C4-2B (cell line): ENCODE data around the gene NAV3.

Experiments used
- H3K27ac ChIP-seq: fragments of 450-650 bp; 2 replicates; pipeline ENCODE4 v1.5.1; 2017
- ZFX ChIP-seq: fragments of 450-650 bp; IDR thresholded peaks from 2 replicates; pipeline ENCODE4 v1.6.1; 2017
- TF ChIP-seq, protein P1 (sequence below): fragments of 450-650 bp; conservative IDR thresholded peaks from 2 replicates; pipeline ENCODE4 v1.5.1; 2017; ENCODE audit warnings: mild to moderate bottlenecking

NAV3 gene

GRCh38 chr12:77998236-77998786 is 167.6 kb downstream of the NAV3 start:
- no peak overlapping the region for H3K27ac ChIP-seq
- TF ChIP-seq, protein P1, sequence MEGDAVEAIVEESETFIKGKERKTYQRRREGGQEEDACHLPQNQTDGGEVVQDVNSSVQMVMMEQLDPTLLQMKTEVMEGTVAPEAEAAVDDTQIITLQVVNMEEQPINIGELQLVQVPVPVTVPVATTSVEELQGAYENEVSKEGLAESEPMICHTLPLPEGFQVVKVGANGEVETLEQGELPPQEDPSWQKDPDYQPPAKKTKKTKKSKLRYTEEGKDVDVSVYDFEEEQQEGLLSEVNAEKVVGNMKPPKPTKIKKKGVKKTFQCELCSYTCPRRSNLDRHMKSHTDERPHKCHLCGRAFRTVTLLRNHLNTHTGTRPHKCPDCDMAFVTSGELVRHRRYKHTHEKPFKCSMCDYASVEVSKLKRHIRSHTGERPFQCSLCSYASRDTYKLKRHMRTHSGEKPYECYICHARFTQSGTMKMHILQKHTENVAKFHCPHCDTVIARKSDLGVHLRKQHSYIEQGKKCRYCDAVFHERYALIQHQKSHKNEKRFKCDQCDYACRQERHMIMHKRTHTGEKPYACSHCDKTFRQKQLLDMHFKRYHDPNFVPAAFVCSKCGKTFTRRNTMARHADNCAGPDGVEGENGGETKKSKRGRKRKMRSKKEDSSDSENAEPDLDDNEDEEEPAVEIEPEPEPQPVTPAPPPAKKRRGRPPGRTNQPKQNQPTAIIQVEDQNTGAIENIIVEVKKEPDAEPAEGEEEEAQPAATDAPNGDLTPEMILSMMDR: no peak
- no peak for TF ChIP-seq ZFX

DNA sequence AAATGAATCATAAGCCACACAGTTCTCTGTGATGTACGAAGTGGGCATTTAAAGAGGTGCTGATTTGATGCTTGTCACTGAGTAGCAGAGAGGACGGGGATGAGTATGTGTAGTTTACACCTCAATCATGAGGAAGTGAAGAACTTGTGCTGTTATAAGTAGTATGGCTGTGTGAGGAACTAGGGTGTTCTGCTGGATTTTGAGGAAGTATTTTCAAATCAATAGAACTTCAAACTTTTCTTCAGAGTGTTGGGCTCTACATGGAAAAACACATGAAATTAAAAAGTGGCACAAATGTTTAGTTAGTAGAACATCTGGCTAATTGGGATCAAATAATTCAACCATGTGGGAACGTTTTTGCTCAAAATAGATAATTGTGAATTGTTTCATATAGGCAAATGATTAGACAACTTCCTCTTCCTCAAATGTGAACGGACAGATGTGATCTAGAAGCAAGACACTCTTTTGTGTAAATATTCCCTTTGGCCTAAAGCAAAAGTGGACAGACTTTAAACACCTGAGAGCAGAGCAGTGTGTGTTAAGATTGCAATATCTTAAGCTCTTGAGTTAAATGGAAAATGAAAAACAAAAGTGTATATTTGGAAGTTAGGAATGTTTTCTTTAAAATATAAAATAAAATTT is 168.5 kb downstream of the NAV3 start:
- H3K27ac ChIP-seq: no peak overlapping the region

GRCh38 chr12:78002878-78003277 is 172.2 kb downstream of the NAV3 start:
- H3K27ac ChIP-seq: no peak overlapping the region
- TF ChIP-seq, protein P1: peak; percentile 39
- no peak for TF ChIP-seq ZFX

More for the DNA sequence above, 168.5 kb downstream of the NAV3 start:
- TF ChIP-seq ZFX: no peak
- TF ChIP-seq, protein P1: no peak

GRCh38 chr12:78004249-78005093 is 173.8 kb downstream of the NAV3 start:
- no peak overlapping the region for H3K27ac ChIP-seq
- TF ChIP-seq ZFX: no peak
- TF ChIP-seq, protein P1: no peak

GRCh38 chr12:78005094-78005492 is 174.4 kb downstream of the NAV3 start:
- no peak for TF ChIP-seq ZFX
- TF ChIP-seq, protein P1: no peak
- no peak overlapping the region for H3K27ac ChIP-seq

- H3K27ac ChIP-seq: no peak overlapping the region
- TF ChIP-seq ZFX: no peak
- TF ChIP-seq, protein P1: no peak
Observed at GRCh38 chr12:78007173-78007572, 176.5 kb downstream of the NAV3 start.

DNA sequence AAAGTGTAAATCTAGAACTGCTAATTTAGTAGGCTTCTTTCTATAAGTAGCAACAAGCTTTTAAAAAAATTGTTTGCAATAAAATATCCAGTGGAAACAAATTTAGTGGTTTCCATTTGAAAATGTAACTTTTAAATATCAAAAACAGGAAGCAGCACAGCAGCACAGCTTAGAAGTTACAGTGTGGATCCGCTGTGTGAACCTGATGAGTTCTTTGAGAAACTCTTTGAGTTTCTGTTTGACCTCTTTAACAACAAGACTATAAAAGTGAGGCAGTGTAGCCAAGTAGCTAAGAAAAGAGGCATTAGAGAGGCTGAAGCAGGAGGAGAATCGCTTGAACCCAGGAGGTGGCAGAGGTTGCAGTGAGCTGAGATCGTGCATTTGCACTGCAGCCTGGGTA is 178.3 kb downstream of the NAV3 start:
- H3K27ac ChIP-seq: no peak overlapping the region
- TF ChIP-seq ZFX: no peak
- TF ChIP-seq, protein P1: no peak
